Measurements from ENCODE around the gene DACT2.

DNA sequence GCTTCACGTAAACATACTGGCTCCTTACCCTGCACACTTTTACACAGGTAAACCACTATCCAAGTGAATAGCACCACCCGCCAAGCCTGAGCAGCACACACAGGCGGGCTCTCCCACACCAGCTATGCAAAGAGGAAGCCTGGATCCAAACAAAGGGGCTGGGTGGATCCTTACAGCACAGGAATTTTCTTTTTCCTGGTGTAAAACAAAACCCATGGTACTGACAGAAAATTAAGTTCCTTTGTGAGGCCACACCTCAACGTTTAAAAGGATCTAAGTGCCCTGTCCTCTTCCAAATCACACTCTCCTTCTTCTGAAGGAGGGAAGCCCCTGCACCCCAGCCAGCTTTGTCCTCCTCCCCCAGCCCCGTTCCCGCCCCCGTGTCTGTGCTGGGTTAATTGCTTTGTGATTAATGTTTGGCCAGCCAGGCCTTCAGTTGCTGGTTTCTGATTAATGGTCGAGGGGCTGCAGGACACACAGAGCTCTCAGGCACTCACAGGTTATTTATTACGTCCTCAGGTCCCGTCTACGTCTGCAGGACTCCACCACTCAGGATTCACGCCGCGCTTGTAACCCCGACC lies 6.1 kb downstream of the DACT2 start:
- no peak for TF ChIP-seq SIX5 (IDR thresholded peaks at IDR 0.05; ENCODE audit: borderline replicate concordance in 1 of 2, insufficient read depth in 1 of 2, low read depth in 1 of 2, low read length in 2 of 2)
- TF ChIP-seq, protein P1, sequence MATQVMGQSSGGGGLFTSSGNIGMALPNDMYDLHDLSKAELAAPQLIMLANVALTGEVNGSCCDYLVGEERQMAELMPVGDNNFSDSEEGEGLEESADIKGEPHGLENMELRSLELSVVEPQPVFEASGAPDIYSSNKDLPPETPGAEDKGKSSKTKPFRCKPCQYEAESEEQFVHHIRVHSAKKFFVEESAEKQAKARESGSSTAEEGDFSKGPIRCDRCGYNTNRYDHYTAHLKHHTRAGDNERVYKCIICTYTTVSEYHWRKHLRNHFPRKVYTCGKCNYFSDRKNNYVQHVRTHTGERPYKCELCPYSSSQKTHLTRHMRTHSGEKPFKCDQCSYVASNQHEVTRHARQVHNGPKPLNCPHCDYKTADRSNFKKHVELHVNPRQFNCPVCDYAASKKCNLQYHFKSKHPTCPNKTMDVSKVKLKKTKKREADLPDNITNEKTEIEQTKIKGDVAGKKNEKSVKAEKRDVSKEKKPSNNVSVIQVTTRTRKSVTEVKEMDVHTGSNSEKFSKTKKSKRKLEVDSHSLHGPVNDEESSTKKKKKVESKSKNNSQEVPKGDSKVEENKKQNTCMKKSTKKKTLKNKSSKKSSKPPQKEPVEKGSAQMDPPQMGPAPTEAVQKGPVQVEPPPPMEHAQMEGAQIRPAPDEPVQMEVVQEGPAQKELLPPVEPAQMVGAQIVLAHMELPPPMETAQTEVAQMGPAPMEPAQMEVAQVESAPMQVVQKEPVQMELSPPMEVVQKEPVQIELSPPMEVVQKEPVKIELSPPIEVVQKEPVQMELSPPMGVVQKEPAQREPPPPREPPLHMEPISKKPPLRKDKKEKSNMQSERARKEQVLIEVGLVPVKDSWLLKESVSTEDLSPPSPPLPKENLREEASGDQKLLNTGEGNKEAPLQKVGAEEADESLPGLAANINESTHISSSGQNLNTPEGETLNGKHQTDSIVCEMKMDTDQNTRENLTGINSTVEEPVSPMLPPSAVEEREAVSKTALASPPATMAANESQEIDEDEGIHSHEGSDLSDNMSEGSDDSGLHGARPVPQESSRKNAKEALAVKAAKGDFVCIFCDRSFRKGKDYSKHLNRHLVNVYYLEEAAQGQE (IDR thresholded peaks at IDR 0.05; ENCODE audit: borderline replicate concordance), result no peak
- TF ChIP-seq, protein P1 (CRISPR knock-in tag; IDR thresholded peaks at IDR 0.05; ENCODE audit: low read depth), result no peak
- TF ChIP-seq, protein P2, sequence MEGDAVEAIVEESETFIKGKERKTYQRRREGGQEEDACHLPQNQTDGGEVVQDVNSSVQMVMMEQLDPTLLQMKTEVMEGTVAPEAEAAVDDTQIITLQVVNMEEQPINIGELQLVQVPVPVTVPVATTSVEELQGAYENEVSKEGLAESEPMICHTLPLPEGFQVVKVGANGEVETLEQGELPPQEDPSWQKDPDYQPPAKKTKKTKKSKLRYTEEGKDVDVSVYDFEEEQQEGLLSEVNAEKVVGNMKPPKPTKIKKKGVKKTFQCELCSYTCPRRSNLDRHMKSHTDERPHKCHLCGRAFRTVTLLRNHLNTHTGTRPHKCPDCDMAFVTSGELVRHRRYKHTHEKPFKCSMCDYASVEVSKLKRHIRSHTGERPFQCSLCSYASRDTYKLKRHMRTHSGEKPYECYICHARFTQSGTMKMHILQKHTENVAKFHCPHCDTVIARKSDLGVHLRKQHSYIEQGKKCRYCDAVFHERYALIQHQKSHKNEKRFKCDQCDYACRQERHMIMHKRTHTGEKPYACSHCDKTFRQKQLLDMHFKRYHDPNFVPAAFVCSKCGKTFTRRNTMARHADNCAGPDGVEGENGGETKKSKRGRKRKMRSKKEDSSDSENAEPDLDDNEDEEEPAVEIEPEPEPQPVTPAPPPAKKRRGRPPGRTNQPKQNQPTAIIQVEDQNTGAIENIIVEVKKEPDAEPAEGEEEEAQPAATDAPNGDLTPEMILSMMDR (IDR thresholded peaks at IDR 0.05 in 2 of 3, conservative IDR thresholded peaks at IDR 0.05 in 1 of 3; ENCODE audit: insufficient read depth in 2 of 3, low read depth in 1 of 3, low read length in 3 of 3), result no peak
- TF ChIP-seq POLR2AphosphoS5 (IDR thresholded peaks at IDR 0.05; ENCODE audit: control insufficient read depth, insufficient read depth, low read depth, low read length), result no peak
- TF ChIP-seq, protein P3, sequence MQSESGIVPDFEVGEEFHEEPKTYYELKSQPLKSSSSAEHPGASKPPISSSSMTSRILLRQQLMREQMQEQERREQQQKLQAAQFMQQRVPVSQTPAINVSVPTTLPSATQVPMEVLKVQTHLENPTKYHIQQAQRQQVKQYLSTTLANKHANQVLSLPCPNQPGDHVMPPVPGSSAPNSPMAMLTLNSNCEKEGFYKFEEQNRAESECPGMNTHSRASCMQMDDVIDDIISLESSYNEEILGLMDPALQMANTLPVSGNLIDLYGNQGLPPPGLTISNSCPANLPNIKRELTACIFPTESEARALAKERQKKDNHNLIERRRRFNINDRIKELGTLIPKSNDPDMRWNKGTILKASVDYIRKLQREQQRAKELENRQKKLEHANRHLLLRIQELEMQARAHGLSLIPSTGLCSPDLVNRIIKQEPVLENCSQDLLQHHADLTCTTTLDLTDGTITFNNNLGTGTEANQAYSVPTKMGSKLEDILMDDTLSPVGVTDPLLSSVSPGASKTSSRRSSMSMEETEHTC (IDR thresholded peaks at IDR 0.05), result no peak
